Endothelial cell (in vitro differentiated cells): Measurements from ENCODE around the gene TMEFF2. TPM values are rescaled to one million over a fixed set of nuclear protein-coding genes. Genes with fewer than 3 reads are reported as not detected.
"Not testable (repeated sequence)": the region's sequence is repeated elsewhere in the genome, so short reads cannot be mapped to it uniquely, and the experiment has no call there.

Experiments used
- DNase-seq: peaks from one replicate; pipeline ENCODE4 v3.0.0; 2021; ENCODE audit warnings: low spot score
- H3K27ac Mint-ChIP-seq: one replicate; pipeline ENCODE4 v1.8.0; 2021; ENCODE audit warnings: mixed read lengths, inconsistent platforms; ENCODE audit not compliant: unreplicated experiment
- H3K27me3 Mint-ChIP-seq: one replicate; pipeline ENCODE4 v1.8.0; 2021; ENCODE audit warnings: mild to moderate bottlenecking, moderate library complexity, mixed read lengths, inconsistent platforms; ENCODE audit not compliant: unreplicated experiment
- H3K36me3 Mint-ChIP-seq: one replicate; pipeline ENCODE4 v1.8.0; 2021; ENCODE audit warnings: mild to moderate bottlenecking, low read depth, mixed read lengths, inconsistent platforms; ENCODE audit not compliant: unreplicated experiment
- H3K4me1 Mint-ChIP-seq: one replicate; pipeline ENCODE4 v1.8.0; 2021; ENCODE audit warnings: mild to moderate bottlenecking, mixed read lengths, inconsistent platforms; ENCODE audit not compliant: unreplicated experiment
- H3K4me3 Mint-ChIP-seq: one replicate; pipeline ENCODE4 v1.8.0; 2021; ENCODE audit warnings: mild to moderate bottlenecking, mixed read lengths, inconsistent platforms; ENCODE audit not compliant: unreplicated experiment
- H3K9me3 Mint-ChIP-seq: one replicate; pipeline ENCODE4 v1.8.0; 2021; ENCODE audit warnings: mixed read lengths, inconsistent platforms; ENCODE audit not compliant: unreplicated experiment
- CTCF ChIP-seq: fragments of 200-600 bp; sonication (generic); IDR thresholded peaks from one replicate; pipeline ENCODE4 v1.5.0; 2021; ENCODE audit warnings: antibody characterized with exemption; ENCODE audit not compliant: unreplicated experiment
- total RNA-seq: library from RNA; stranded (reverse); fragmentation: NEBNext Ultra II Directional; extraction: Animal tissue kit (Norgen Biotek cat#: 25700); gene quantifications from one replicate; pipeline ENCODE4 v1.2.1, GENCODE V29; 2021; ENCODE audit not compliant: unreplicated experiment

TMEFF2 gene
- total RNA-seq, 1 donor from 2014 or later, result 0.10 TPM

- Mint-ChIP-seq H3K27ac (no peak overlapping the region), H3K36me3 (no peaks in the 10 kb centered on the region), H3K27me3 (no peaks in the 10 kb centered on the region), H3K4me1 (no peaks in the 10 kb centered on the region), H3K4me3 (no peak overlapping the region), H3K9me3 (no peaks in the 10 kb centered on the region)
- no peak for TF ChIP-seq CTCF
- DNase-seq, result no peak
Measured at GRCh38 chr2:192137451-192137850, 57.3 kb downstream of the TMEFF2 start.

- not testable (repeated sequence) for H3K4me3 Mint-ChIP-seq, DNase-seq, H3K27me3 Mint-ChIP-seq, H3K9me3 Mint-ChIP-seq, H3K4me1 Mint-ChIP-seq, H3K27ac Mint-ChIP-seq, H3K36me3 Mint-ChIP-seq
Measured at GRCh38 chr2:192132604-192133003, 62.1 kb downstream of the TMEFF2 start.

- not testable (repeated sequence) for H3K9me3 Mint-ChIP-seq, H3K4me1 Mint-ChIP-seq, H3K27me3 Mint-ChIP-seq, DNase-seq, H3K4me3 Mint-ChIP-seq, H3K27ac Mint-ChIP-seq, H3K36me3 Mint-ChIP-seq
Measured at GRCh38 chr2:192130312-192130711, 64.4 kb downstream of the TMEFF2 start.

- Mint-ChIP-seq H3K9me3 (no peaks in the 10 kb centered on the region), H3K4me1 (no peaks in the 10 kb centered on the region), H3K27ac (no peak overlapping the region), H3K4me3 (no peak overlapping the region), H3K36me3 (no peaks in the 10 kb centered on the region), H3K27me3 (peaks cover 4% of the 10 kb centered on the region)
- no peak for TF ChIP-seq CTCF
- no peak for DNase-seq
Measured at GRCh38 chr2:192128655-192129054, 66.1 kb downstream of the TMEFF2 start.

- Mint-ChIP-seq H3K4me3 (no peak overlapping the region), H3K27me3 (peaks cover 4% of the 10 kb centered on the region), H3K36me3 (no peaks in the 10 kb centered on the region), H3K9me3 (no peaks in the 10 kb centered on the region), H3K4me1 (no peaks in the 10 kb centered on the region), H3K27ac (no peak overlapping the region)
- TF ChIP-seq CTCF, result no peak
- DNase-seq, result no peak
Measured at GRCh38 chr2:192127434-192127833, 67.3 kb downstream of the TMEFF2 start.

GRCh38 chr2:192126912-192127311 is 67.8 kb downstream of the TMEFF2 start:
- Mint-ChIP-seq H3K27ac (no peak overlapping the region), H3K36me3 (no peaks in the 10 kb centered on the region), H3K4me3 (no peak overlapping the region), H3K27me3 (peaks cover 4% of the 10 kb centered on the region), H3K4me1 (no peaks in the 10 kb centered on the region), H3K9me3 (no peaks in the 10 kb centered on the region)
- DNase-seq, result no peak
- TF ChIP-seq CTCF, result no peak
